Erythroblast (primary cell): ENCODE data around the gene DPP4.

Experiments
- DNase-seq, 2 experiments: peaks; one replicate each; lab custom pipeline; 2025; lab: John Stamatoyannopoulos, UW
- GATA1 ChIP-seq: IDR thresholded peaks from 2 replicates; pipeline ENCODE4 v1.6.1; 2011; ENCODE audit warnings: low read depth, mild to moderate bottlenecking, control low read depth, low read length, moderate library complexity
- POLR2A ChIP-seq: IDR thresholded peaks from 2 replicates; pipeline ENCODE4 v1.6.1; 2011; ENCODE audit warnings: mild to moderate bottlenecking, low read length

The DPP4 gene

DNA sequence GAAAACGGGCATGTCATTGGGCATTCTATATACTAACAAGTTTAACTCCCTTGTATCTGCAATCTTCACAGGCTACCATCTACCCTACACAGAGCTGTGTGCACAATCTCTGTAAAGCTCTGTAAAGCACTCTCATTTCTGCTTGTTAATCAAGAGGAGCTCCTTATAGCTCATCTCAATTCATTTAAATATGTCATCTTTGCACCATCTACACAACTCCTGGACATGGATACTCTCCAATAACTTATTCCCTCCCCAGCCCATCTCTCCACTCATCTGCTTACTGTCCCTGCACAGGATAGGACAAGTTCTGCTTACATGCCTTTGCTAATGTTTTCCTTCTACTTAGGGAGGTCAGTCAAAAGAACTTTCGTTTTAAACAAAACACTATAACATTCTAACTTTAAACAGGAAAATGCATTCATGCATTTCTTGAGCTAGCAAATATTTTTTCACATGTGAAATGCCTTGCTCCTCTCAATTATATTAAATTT, 61.4 kb downstream of the DPP4 start:
- no peak for TF ChIP-seq POLR2A
- no peak for TF ChIP-seq GATA1
- no peak for DNase-seq

DNA sequence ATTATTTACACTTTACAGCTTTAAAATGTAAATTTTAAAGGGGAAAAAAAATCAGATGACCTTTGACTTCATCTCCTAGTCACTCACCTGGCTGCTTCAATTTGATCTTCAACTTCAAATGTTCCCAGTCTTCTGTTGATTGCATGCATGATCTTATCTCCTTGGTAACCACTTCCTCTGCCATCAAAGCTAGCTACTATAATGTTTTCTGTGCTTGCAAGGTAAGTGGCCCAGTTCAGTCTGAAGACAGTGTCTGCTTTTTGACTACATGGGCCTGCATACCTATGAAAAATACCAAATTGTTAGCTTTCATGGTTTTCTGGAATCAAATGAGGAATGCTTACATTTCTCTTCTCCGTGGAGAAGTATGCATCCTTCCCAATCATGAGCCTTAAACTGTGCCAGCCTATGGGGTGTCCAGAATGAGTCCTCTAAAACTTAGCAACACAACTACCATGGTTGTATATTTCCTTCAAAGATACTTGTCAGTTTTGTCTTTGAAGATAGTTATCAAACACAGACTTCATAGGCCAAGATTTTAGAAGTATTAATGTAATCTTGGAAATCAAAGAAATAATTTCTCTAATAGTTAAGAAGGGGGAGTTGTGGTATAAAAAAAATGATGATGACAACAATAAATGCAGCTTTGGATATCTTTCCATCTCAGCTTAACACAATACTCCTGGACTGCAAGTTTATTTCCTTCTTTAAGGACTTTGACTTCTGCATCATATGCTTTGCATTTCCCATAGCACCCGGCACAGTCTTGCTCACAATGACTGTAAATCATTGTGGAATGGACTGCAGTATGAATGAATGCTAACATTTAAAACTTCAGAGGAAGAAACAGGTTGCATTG, 62.1 kb downstream of the DPP4 start:
- TF ChIP-seq POLR2A (no peak), GATA1 (no peak)
- DNase-seq = no peak

DNA sequence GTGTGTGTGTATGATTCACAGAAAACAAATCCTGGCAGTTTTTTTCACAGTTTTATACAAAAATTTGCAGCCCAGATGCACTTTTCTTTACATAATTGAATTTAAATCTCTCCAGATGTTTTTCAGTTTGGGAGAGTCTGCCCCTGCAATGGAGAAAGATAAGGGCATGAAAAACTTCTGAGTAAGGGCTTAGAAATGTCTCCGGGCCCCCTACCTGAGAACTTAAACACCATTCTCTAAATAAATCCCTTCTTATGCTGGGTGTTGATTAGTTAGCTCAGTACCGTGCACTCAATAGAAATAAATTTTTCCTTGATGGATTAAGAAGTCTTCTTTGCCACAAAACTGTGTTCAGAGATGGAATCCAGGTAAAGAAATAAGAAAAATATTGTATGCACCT, 64.5 kb downstream of the DPP4 start:
- TF ChIP-seq POLR2A (no peak), GATA1 (no peak)
- DNase-seq = no peak

DNA sequence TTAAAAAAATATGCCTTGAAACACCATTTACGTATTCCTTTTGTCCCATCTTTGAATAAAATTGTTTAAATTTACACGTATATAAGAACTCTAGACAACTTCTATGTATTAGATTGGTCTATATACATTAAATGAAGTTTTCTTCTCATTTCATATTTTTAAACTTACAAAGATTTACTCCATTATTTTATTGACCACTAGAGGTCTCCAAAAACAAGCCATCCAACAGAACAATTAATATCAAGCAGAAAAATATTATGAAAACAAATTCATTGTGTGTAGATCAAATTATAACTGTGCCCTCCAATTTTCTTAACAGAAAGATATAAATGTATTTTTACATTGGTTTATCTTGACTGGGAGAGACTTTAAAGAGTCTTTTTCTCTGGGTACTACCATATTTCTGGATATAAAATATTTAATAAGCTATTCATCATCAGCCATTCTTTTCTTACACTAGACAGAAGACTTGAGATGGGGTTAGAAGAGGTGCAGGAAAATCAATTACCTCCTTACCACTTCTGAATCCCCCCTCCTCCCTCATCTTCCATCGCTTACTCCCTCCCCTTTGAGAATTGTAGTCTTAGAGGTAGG, 66.5 kb downstream of the DPP4 start:
- DNase-seq = peak in 1 of 2 experiments; percentile 25

DNA sequence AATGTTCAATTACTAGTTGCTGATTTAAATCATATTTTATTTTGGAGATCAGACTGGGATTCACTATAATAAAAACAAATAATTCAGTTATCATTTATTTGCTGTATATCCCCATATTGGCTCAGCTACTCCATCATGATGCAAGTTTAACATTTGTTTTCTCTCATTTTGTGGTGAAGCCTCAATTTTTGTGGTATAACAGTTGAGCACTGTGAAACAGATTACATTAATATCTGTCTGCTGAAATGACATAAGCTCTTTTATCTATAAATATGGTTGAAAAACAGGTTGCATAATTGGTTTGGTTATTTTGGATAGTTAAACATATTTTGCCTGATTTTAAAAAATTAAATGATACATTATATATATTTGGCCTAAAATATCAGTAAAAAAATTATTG, 67.7 kb downstream of the DPP4 start:
- TF ChIP-seq GATA1 = no peak
- no peak for TF ChIP-seq POLR2A
- no peak for DNase-seq

More for the DNA sequence above, 66.5 kb downstream of the DPP4 start:
- no peak for TF ChIP-seq GATA1
- no peak for TF ChIP-seq POLR2A

DNA sequence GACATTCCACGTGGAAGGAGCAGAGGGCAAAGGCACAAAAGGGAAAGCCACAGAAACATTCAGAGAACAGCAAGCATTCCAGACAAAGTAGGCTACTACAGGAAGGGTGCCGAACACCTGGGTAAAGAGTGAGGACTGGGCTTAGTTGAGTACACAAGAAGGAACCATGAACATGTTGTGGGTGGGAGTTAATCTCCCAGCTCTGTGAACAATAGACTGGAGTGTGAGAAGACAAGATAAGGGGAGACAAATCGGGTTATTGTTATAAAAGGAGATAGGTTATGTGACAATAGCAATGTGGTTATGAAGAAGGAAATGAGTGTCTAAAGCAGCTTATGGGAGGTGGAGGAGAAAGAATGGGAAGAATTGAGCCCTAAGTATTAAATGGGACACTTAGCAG, 70.0 kb downstream of the DPP4 start:
- TF ChIP-seq GATA1 (no peak), POLR2A (no peak)
- no peak for DNase-seq

DNA sequence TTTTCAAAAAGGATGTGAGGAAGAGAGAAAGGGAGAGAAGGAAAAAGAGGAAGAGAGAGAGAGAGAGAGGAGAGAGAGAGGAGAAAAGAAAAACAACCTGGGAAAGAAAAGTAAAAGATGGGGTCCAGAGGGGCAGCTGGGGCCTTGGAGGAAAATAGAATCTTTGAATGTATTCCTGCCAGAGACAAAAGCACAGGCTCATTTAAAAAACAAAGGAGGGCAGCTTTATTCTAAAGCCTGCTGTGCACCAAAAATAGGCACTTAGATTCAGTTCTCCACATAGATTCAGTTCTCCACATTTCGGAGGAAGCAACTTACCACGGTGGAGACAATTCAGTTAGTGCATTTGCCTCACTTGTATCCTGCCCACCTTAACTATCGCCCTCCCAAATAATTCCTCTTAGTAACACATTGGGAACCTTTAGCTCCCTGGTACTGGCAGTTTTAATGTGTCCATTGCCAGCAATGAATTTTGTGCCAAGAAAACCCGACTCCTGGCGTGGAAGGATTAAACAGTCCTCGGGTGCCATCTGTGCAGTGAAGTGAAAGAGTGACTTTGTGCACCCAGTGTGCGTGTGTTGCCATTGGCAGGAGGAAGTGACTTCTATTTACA, 71.3 kb downstream of the DPP4 start:
- DNase-seq = no peak
- no peak for TF ChIP-seq POLR2A
- no peak for TF ChIP-seq GATA1

DNA sequence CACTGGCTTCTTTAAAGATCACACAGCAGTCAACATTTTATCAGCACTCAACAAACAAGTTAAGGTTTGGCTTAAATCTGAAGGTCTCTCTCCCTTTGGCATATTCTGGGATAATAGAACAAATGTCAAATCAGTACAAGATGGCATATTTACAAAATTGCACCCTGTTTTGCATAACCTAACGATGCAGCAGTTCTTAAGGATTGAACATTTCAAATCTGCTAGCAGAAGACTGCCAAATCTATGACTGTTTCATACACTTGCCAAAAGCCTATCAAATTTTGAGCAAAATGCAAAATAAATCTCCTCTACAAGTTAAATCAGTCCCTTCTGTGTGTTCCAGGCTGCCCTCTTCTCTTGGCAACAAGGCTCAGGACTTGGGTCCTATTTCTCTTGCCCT, 73.6 kb downstream of the DPP4 start:
- DNase-seq = no peak
- TF ChIP-seq POLR2A = no peak
- no peak for TF ChIP-seq GATA1

DNA sequence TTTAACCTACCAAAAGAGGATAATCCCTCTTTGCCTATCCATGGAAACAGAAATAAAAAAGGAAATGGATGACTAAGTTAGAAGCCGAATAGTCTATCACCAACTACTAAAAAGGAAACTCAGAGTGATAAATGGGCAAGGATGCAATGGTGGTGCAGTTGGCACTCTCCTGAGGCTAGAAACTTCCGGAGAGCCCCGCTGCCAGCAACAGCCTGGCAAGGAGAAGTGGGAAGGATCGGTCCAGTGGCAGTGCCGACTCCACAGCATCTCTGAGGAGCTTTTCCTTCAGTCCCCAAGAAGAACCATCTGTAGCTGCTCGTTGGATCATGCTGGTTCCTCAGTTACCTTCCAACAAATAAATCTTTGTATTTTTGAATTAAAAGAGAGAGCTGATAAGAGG, 74.7 kb downstream of the DPP4 start:
- DNase-seq = no peak
- no peak for TF ChIP-seq GATA1
- no peak for TF ChIP-seq POLR2A

DNA sequence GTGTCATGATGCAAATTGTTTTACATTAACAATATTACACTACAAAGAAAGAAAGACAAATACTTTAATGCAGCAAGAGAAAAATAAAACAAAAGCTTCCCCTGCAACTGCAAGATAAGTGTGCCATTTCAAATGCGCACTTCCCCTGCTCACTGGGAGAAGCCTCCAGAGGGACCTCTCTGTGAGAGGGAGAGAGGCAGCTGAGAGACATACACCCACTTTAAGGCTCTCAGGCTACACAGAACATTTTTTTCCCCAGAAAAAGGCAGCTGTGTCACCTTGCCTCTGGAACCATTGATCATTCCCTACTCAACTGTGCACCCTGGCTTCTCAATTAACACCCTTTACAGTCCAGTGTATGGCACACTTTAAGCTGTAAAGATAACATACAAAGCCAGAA, 75.2 kb downstream of the DPP4 start:
- TF ChIP-seq GATA1 (no peak), POLR2A (no peak)

DNA sequence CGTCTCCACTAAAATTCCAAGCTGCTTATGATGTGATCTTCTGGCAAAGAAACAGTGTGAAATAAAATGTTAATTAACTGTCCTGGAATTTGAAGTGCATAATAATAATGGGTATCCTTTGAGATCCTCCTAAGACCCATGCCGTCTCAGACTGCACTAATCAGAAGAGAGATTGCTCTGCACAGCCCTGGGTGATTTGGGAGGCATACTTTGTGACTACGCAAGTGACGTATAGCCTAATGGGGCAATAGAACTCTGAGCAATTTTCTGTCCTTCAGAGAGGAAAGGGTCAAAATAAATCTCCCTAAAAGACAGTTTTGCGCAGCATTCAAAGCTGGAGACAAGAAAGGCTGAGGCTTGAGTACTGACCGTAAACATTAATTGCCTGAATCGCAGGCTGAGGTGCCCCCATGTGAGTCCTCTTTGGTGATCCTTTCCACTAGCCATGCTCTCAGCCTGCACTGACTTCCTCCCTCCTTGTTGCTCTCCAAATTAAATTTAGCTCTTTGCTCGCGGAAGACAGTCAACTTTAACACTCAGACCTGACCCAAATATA, 76.0 kb downstream of the DPP4 start:
- TF ChIP-seq GATA1 (no peak), POLR2A (no peak)
- no peak for DNase-seq

More for the DNA sequence above, 75.2 kb downstream of the DPP4 start:
- no peak for DNase-seq

DNA sequence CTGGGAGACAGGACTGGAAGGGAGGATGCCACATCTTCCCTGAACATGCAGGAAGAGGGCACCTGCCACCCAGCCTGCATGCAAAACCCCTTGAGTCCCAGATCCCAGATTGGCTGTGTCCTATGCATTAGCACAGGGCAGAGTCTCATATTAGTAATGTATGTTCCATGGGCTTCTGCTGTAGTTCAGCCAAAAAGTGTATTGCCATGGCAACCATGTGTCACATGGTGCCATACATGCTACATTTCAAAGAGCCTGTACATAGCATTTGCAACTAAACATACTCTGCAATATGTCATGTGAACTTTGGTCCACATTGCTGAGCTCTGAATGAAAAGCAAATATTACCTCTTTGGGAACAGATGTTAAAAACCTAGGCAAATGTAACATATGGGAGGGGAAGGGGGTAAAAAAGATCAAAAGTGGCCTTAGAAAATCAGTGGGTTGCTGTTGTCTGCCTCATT, 78.4 kb downstream of the DPP4 start:
- no peak for DNase-seq
- no peak for TF ChIP-seq POLR2A
- no peak for TF ChIP-seq GATA1

DNA sequence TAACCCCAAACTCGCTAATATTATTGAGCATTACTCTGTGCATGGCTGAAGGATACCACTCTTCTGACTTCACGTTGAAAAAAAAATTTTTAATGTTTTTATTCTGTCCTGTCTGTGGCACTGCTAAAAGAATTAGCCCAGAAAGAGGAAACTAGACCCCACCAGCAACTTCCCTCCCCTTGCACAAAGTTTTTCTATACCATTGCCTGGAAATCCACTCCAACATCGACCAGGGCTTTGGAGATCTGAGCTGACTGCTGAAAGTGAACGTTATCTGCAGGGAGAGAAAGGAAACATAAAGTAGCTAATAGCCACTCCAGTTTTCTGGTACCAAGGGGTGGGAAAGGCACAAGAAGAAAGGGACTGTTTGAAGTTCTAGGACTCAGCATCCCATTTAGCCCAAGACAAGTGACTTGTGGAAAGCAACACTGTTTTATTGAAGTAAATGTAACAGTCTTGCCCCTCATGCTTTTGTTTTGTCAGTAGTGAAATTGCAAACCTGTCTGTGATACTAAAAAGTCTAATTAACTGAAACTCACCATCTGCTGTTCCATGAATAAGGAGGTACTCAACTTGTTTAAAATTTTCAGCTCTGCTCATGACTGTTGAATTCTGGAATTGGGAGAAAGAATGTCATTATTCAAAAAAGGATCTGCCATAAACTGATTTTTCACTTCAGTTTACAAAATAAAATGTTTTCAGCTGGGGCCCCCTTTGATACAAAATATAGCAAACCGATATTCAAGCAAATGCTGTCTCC, 79.1 kb downstream of the DPP4 start:
- TF ChIP-seq GATA1 (no peak), POLR2A (no peak)
- no peak for DNase-seq

DNA sequence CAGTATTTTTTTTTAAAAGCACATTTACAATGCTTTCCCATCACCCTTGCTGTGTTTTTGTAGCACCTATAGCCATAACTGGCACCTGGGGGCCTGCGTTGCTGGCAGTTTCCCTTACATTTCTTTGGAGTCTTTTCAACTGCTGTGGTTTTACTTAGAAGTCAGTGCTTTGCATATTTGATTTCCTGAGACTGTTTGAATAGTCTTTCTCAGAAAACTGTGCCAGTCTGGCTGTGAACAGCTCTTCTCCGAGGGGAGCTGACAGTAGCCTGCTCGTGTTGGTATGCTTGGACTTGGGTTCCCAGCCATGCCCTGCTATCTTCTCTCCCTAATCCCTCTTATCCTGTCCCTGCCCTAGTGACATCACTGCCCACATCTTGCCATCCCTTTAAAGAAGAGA, 81.5 kb downstream of the DPP4 start:
- TF ChIP-seq GATA1 = no peak
- no peak for TF ChIP-seq POLR2A
- DNase-seq = no peak
